NOMO-1 treated with dmso at 0.1 percent for 144 hours (cell line): Measurements from ENCODE around the gene TP53TG3.
"Not testable (repeated sequence)": the region's sequence is repeated elsewhere in the genome, so short reads cannot be mapped to it uniquely, and the experiment has no call there.

ENCODE experiments used
- DNase-seq: peaks from one replicate; lab custom pipeline; 2025; ENCODE audit not compliant: unreplicated experiment; lab: John Stamatoyannopoulos, UW

TP53TG3 gene

DNA sequence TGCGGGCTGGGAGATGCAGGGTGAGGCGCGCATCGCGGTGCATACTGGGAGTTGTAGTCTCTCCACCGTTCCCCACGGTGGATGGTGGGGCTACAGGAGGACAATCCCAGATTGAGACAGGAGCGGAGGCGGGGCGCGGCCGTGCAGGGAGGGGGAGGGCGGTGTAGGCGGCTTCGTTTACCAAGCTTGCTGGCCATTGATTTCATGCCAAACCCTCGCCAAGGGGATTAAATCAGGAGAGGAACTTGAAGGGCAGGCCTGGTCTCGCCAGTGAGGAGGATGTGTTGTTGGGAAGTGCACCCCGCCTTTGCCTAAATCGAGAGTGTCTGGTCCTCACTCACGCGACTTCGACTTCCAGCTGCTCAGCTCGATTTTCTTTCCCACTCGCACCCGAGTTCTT, at the start of gene TP53TG3:
TP53TG3 (minus strand) TSS at position 101 of the 400 bp plus-strand sequence; CDS start at position 33, 68 bp downstream.
- not testable (repeated sequence) for DNase-seq

GRCh38 chr16:32650876-32651275, 25.1 kb downstream of the TP53TG3 start:
- not testable (repeated sequence) for DNase-seq

DNA sequence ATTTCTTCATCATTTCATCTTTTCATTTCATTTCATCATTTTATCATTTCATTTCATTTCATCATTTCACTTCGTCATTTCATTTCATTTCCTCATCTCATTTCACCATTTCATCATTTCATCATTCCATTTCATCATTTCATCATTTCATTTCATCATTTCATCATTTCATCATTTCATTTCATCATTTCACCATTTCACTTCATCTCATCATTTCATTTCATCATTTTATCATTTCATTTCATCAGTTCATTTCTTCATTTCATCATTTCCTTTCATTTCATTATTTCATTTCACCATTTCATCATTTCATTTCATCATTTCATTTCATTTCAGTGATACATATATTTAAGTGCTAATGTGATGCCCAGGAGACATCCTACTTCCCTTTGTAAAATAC, 28.4 kb downstream of the TP53TG3 start:
- not testable (repeated sequence) for DNase-seq

GRCh38 chr16:32646780-32647179, 29.2 kb downstream of the TP53TG3 start:
- DNase-seq: not testable (repeated sequence)

DNA sequence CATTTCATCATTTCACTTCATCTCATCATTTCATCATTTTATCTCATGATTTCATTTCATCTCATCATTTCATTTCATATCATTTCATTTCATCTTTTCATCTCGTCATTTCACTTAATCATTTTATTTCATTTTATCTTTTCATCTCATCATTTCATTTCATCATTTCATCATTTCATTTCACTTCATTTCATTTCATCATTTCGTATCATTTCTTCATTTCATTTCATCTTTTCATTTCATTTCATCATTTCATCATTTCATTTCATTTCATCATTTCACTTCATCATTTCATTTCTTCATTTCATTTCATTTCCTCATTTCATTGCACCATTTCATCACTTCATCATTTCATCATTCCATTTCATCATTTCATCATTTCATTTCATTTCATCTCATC, 29.8 kb downstream of the TP53TG3 start:
- not testable (repeated sequence) for DNase-seq

GRCh38 chr16:32645278-32645908, 30.6 kb downstream of the TP53TG3 start:
- not testable (repeated sequence) for DNase-seq

DNA sequence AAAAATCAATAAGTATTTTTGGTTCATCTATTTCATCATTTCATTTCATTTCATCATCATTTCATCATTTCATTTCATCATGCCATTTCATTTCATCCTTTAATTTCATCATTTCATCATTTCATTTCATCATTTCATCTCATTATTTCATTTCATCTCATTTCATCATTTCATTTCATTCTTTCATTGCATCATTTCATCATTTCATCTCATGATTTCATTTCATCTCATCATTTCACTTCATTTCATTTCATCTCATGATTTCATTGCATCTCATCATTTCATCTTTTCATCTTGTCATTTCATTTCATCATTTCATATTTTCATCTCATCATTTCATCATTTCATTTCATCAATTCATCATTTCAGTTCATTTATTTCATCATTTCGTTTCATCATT, 31.2 kb downstream of the TP53TG3 start:
- not testable (repeated sequence) for DNase-seq

- DNase-seq: not testable (repeated sequence)
Observed at GRCh38 chr16:32637614-32638013, 38.4 kb downstream of the TP53TG3 start.

GRCh38 chr16:32632096-32632495, 43.9 kb downstream of the TP53TG3 start:
- DNase-seq: not testable (repeated sequence)
